A673 (cell line): ENCODE data around the gene WNT6. TPM values are rescaled to one million over a fixed set of nuclear protein-coding genes. Genes with fewer than 3 reads are reported as not detected.

ENCODE experiments used
- BruUV-seq: library from RNA; stranded (reverse); fragments of 400-500 nt; replicated peaks from 2 replicates; lab custom pipeline; 2021; lab: Mats Ljungman, UMichigan
- CTCF ChIA-PET: fragments of 300-600 bp; sonication (Branson Sonifier 250); formaldehyde crosslinking; loops from one replicate; lab custom pipeline; 2022; ENCODE audit warnings: antibody characterized with exemption; lab: Charles Lee
- POLR2A ChIA-PET: fragments of 300-600 bp; sonication (Branson Sonifier 250); formaldehyde crosslinking; loops from one replicate; lab custom pipeline; 2022; ENCODE audit warnings: antibody characterized with exemption; ENCODE audit not compliant: low non-redundant PET; lab: Charles Lee
- DNase-seq: peaks from one replicate; pipeline ENCODE4 v3.0.0-alpha.2; 2015; ENCODE audit warnings: low spot score
- H3K27ac ChIP-seq: fragments of 200-600 bp; sonication (generic); 2 replicates; pipeline ENCODE4 v1.5.1; 2016; ENCODE audit warnings: mixed run types, low read depth, mild to moderate bottlenecking, mixed read lengths, antibody characterized with exemption, low read length; ENCODE audit not compliant: poor library complexity, severe bottlenecking
- H3K27me3 ChIP-seq: fragments of 200-600 bp; sonication (generic); replicated peaks from 2 replicates; pipeline ENCODE4 v1.6.1; 2017; ENCODE audit warnings: mixed run types, low read depth, mild to moderate bottlenecking, mixed read lengths, antibody characterized with exemption, low read length; ENCODE audit not compliant: insufficient read depth, poor library complexity
- H3K36me3 ChIP-seq: fragments of 200-600 bp; sonication (generic); 2 replicates; pipeline ENCODE4 v1.6.1; 2016; ENCODE audit warnings: mixed run types, mild to moderate bottlenecking, mixed read lengths, antibody characterized with exemption, low read length; ENCODE audit not compliant: insufficient read depth, poor library complexity, severe bottlenecking
- H3K4me1 ChIP-seq: fragments of 200-600 bp; sonication (generic); 2 replicates; pipeline ENCODE4 v1.6.1; 2017; ENCODE audit warnings: mixed run types, mild to moderate bottlenecking, mixed read lengths, antibody characterized with exemption, low read length; ENCODE audit not compliant: insufficient read depth, poor library complexity, severe bottlenecking
- H3K4me3 ChIP-seq: fragments of 200-600 bp; sonication (generic); 2 replicates; pipeline ENCODE4 v1.5.1; 2016; ENCODE audit warnings: low read depth, mixed run types, mild to moderate bottlenecking, mixed read lengths, low read length; ENCODE audit not compliant: poor library complexity, severe bottlenecking
- H3K9me3 ChIP-seq: fragments of 200-600 bp; sonication (generic); 2 replicates; pipeline ENCODE4 v1.6.1; 2016; ENCODE audit warnings: mixed run types, low read depth, mild to moderate bottlenecking, mixed read lengths, antibody characterized with exemption, low read length; ENCODE audit not compliant: poor library complexity, severe bottlenecking
- EZH2 ChIP-seq: fragments of 200-600 bp; sonication (generic); IDR thresholded peaks from 2 replicates; pipeline ENCODE4 v1.6.1; 2017; ENCODE audit warnings: borderline replicate concordance, low read depth, mild to moderate bottlenecking, mixed read lengths, antibody characterized with exemption, low read length; ENCODE audit not compliant: poor library complexity, severe bottlenecking
- intact Hi-C: fragments of 100-400 bp; cut with micrococcal nuclease; formaldehyde crosslinking; loops from one replicate; pipeline ENCODE4 v1.10.0; 2022; ENCODE audit not compliant: unreplicated experiment
- total RNA-seq: library from RNA; stranded (reverse); gene quantifications from 2 replicates; pipeline ENCODE4 v1.2.3, GENCODE V29; 2021
- TF ChIP-seq, protein P1 (sequence below): fragments of 300-800, 200-600 bp; sonication (generic); conservative IDR thresholded peaks from 2 replicates; pipeline ENCODE4 v1.5.1; 2017; ENCODE audit warnings: low read depth, mild to moderate bottlenecking, antibody characterized with exemption, low read length, moderate library complexity, mixed read lengths

The WNT6 gene
- total RNA-seq, 1 experiment from 2014 or later: not detected

- CTCF ChIA-PET: no interaction called here
- Histone ChIP-seq H3K4me3 (no peak overlapping the region), H3K27me3 (no peaks in the 10 kb centered on the region), H3K36me3 (no peaks in the 10 kb centered on the region), H3K4me1 (no peaks in the 10 kb centered on the region), H3K9me3 (no peaks in the 10 kb centered on the region), H3K27ac (no peak overlapping the region)
- no peak for DNase-seq
- POLR2A ChIA-PET: no interaction called here
- TF ChIP-seq, protein P1, sequence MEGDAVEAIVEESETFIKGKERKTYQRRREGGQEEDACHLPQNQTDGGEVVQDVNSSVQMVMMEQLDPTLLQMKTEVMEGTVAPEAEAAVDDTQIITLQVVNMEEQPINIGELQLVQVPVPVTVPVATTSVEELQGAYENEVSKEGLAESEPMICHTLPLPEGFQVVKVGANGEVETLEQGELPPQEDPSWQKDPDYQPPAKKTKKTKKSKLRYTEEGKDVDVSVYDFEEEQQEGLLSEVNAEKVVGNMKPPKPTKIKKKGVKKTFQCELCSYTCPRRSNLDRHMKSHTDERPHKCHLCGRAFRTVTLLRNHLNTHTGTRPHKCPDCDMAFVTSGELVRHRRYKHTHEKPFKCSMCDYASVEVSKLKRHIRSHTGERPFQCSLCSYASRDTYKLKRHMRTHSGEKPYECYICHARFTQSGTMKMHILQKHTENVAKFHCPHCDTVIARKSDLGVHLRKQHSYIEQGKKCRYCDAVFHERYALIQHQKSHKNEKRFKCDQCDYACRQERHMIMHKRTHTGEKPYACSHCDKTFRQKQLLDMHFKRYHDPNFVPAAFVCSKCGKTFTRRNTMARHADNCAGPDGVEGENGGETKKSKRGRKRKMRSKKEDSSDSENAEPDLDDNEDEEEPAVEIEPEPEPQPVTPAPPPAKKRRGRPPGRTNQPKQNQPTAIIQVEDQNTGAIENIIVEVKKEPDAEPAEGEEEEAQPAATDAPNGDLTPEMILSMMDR: no peak
- TF ChIP-seq EZH2: no peak
- BruUV-seq: no TSS peak
- intact Hi-C loops: no loop called here
These were observed 37.9 kb upstream of the WNT6 start for GRCh38 chr2:218821605-218822211.

DNA sequence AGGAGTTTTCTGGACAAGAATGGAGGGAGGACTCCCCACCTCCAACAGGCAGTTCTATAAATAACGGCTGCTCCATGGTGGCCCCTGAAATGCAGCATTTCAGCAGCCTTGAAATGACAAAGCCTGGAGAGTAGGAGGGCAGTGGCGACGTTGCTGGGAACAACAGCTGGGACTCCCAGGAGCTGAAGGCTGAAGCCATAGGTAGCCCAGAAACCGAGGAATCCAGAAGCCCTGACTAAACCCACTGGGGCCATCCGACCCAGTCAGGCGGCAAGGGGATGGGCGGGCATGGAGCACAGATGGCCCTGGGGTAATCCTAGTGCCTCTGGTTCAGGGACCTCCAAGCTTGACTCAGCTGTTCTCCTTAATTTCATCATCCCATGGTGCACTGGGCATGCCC, 37.0 kb upstream of the WNT6 start:
- Histone ChIP-seq H3K9me3 (no peaks in the 10 kb centered on the region), H3K4me3 (no peak overlapping the region), H3K27ac (no peak overlapping the region), H3K36me3 (no peaks in the 10 kb centered on the region), H3K27me3 (no peaks in the 10 kb centered on the region), H3K4me1 (no peaks in the 10 kb centered on the region)
- no peak for TF ChIP-seq EZH2
- TF ChIP-seq, protein P1: no peak
- no peak for DNase-seq
- ChIA-PET CTCF (no interaction called here), POLR2A (no interaction called here)
- intact Hi-C loops: no loop called here
- BruUV-seq: no TSS peak

DNA sequence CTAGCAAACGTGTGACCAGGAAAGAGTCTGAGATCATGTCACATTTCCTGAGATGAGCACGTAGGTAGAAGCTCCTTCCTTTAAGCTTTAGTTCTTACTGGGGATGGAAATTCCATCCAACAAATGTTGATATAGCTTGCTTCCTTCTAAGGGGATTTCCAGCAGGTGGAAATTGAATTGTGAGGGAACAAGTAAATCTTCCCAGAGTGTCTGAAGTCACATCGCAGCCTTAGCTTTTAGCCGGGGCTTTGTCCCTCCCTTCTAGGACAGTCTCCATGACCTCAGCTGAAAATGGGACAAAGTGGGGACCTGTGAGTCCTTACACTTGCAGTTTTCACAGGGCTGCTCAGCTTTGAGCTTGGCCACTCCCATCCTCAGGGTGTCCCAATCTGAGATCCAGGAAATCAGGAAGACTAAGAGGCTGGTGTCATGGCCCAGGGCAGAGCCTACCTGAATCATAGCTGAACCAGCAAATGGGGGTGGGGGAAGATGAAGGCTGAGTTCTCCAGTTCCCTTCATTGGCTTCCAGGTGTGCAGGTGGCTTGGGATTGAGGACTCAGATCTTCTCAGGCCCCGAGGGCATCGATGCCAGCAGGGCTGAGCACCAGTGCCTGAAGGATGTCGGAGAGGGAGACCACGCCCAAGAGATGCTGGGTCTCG, 36.3 kb upstream of the WNT6 start:
- intact Hi-C loops: no loop called here

More for the DNA sequence above, 36.3 kb upstream of the WNT6 start:
- ChIA-PET CTCF (no interaction called here), POLR2A (no interaction called here)
- no peak for TF ChIP-seq EZH2
- TF ChIP-seq, protein P1: no peak
- Histone ChIP-seq H3K4me3 (no peak overlapping the region), H3K9me3 (no peaks in the 10 kb centered on the region), H3K27me3 (no peaks in the 10 kb centered on the region), H3K4me1 (no peaks in the 10 kb centered on the region), H3K36me3 (no peaks in the 10 kb centered on the region), H3K27ac (no peak overlapping the region)
- DNase-seq: no peak
- BruUV-seq: no TSS peak
